ENCODE data around the gene PCNX1. TPM values are rescaled to one million over a fixed set of nuclear protein-coding genes. Genes with fewer than 3 reads are reported as not detected.

The PCNX1 gene
- total and polyA plus RNA-seq, 2 donors = 16.0 to 127 TPM

DNA sequence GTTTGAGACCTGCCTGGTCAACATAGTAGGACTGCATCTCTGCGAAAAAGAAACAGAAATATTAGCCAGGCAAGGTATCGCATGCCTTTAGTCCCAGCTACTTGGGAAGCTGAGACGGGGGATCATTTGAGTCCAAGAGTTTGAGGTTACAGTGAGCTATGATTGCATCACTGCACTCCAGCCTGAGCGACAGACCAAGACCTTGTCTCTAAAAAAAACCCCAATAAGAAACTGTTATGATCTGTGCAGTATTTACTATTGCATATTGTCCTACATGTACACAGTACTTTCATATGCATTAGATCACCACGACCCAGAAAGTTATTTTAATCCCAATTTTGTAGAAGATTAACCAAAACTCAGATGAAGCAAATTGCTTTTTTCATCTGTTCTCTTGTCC lies 187.5 kb downstream of the PCNX1 start:
- no peak for DNase-seq (ENCODE audit: extremely low spot score)
- Histone ChIP-seq H3K4me3 (ENCODE audit: low read depth, low read length) (no peak overlapping the region), H3K36me3 (ENCODE audit: insufficient read depth) (peaks cover 2% of the 10 kb centered on the region), H3K4me1 (ENCODE audit: insufficient read depth) (no peaks in the 10 kb centered on the region), H3K27ac (ENCODE audit: low read depth) (no peak overlapping the region)
- WGBS = 94% methylated on average over 5 of the region's 5 CpGs

GRCh38 chr14:71096947-71097346 lies 189.7 kb downstream of the PCNX1 start:
- no peak for DNase-seq (ENCODE audit: extremely low spot score)
- Histone ChIP-seq H3K36me3 (ENCODE audit: insufficient read depth) (no peaks in the 10 kb centered on the region), H3K4me1 (ENCODE audit: insufficient read depth) (no peaks in the 10 kb centered on the region), H3K27ac (ENCODE audit: low read depth) (no peak overlapping the region), H3K4me3 (ENCODE audit: low read depth, low read length) (no peak overlapping the region)
- WGBS = 99% methylated on average over 5 of the region's 5 CpGs

GRCh38 chr14:71103662-71104484 lies 196.6 kb downstream of the PCNX1 start:
- H3K4me1 ChIP-seq (ENCODE audit: insufficient read depth) = no peaks in the 10 kb centered on the region
- no peak overlapping the region for H3K27ac ChIP-seq (ENCODE audit: low read depth)
- no peak overlapping the region for H3K4me3 ChIP-seq (ENCODE audit: low read depth, low read length)
- DNase-seq (ENCODE audit: extremely low spot score) = peak; percentile 6
- 69% methylated on average over 3 of the region's 3 CpGs for WGBS
- peaks cover 10% of the 10 kb centered on the region for H3K36me3 ChIP-seq (ENCODE audit: insufficient read depth)

GRCh38 chr14:71105177-71105576 lies 197.9 kb downstream of the PCNX1 start:
- Histone ChIP-seq H3K27ac (ENCODE audit: low read depth) (no peak overlapping the region), H3K36me3 (ENCODE audit: insufficient read depth) (peaks cover 13% of the 10 kb centered on the region), H3K4me1 (ENCODE audit: insufficient read depth) (no peaks in the 10 kb centered on the region), H3K4me3 (ENCODE audit: low read depth, low read length) (no peak overlapping the region)
- 72% methylated on average over 2 of the region's 2 CpGs for WGBS
- no peak for DNase-seq (ENCODE audit: extremely low spot score)

DNA sequence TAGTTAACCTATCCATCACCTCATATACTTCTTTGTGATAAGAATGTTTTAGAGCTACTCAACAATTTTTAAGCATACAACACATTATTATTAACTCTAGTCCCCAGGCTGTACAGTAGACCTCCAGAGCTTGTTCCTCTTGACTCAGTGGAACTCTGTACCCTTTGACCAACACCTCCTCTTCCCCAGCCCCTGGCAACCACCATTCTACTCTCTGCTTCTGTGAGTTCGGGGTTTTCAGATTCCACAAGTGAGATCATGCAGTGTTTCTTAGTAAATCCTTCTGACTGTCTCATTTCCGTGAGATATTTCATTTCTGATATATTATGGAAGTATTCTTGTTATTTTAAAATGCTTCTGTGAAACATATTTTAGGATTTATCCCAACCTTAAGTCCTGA lies 200.7 kb downstream of the PCNX1 start:
- H3K4me3 ChIP-seq (ENCODE audit: low read depth, low read length) = no peak overlapping the region
- H3K4me1 ChIP-seq (ENCODE audit: insufficient read depth) = no peaks in the 10 kb centered on the region
- no peak overlapping the region for H3K27ac ChIP-seq (ENCODE audit: low read depth)
- no peak for DNase-seq (ENCODE audit: extremely low spot score)
- 96% methylated on average over 2 of the region's 2 CpGs for WGBS
- peaks cover 10% of the 10 kb centered on the region for H3K36me3 ChIP-seq (ENCODE audit: insufficient read depth)

GRCh38 chr14:71108398-71109119 lies 201.3 kb downstream of the PCNX1 start:
- peaks cover 7% of the 10 kb centered on the region for H3K36me3 ChIP-seq (ENCODE audit: insufficient read depth)
- no peak for DNase-seq (ENCODE audit: extremely low spot score)
- 90% methylated on average over 16 of the region's 16 CpGs for WGBS

DNA sequence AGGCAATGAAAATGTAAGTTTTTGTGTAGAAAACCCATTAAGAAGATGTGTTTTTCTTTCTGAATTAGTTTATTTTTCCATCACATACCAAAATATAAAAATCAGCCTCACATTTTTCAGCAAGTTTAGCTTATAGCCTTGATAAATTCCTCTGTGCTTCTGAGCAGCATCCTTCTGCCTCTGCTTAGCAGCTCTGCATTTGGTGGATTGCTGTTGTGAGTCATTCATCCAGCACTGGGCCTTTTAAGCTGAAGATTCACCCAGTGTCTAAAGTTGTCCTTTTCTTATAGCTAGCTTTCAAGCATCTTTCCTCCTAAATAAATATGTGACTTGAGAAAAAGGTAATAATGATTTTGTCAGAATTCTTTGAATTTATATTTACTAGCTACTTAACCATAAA lies 206.1 kb downstream of the PCNX1 start:
- no peak for DNase-seq (ENCODE audit: extremely low spot score)
- Histone ChIP-seq H3K4me3 (ENCODE audit: low read depth, low read length) (no peak overlapping the region), H3K36me3 (ENCODE audit: insufficient read depth) (peaks cover 3% of the 10 kb centered on the region), H3K27ac (ENCODE audit: low read depth) (no peak overlapping the region), H3K4me1 (ENCODE audit: insufficient read depth) (peaks cover 2% of the 10 kb centered on the region)

More at GRCh38 chr14:71108398-71109119, 201.3 kb downstream of the PCNX1 start:
- H3K27ac ChIP-seq (ENCODE audit: low read depth) = no peak overlapping the region
- H3K4me3 ChIP-seq (ENCODE audit: low read depth, low read length) = no peak overlapping the region
- no peaks in the 10 kb centered on the region for H3K4me1 ChIP-seq (ENCODE audit: insufficient read depth)

DNA sequence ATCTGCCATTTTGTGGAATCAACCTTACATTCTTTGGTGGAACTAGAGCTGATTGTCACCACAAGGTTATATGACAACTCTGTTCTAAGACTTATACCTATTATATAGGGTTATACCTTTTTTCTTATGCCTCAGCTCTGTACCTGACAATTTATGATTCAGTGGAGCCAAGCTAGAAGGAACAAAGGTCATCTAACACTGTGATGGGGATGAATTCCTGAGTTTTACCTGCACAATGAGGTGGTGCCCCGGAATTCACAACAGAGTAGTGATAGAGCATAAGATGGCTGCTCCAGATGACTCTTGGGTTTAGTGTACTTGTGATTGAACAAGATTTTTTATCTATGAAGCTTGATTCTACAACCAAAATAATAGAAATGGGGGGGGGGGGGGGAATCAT lies 207.3 kb downstream of the PCNX1 start:
- WGBS = 99% methylated on average over 1 of the region's 1 CpG
- no peak overlapping the region for H3K27ac ChIP-seq (ENCODE audit: low read depth)
- peaks cover 2% of the 10 kb centered on the region for H3K4me1 ChIP-seq (ENCODE audit: insufficient read depth)
- no peak for DNase-seq (ENCODE audit: extremely low spot score)
- no peak overlapping the region for H3K4me3 ChIP-seq (ENCODE audit: low read depth, low read length)
- peaks cover 1% of the 10 kb centered on the region for H3K36me3 ChIP-seq (ENCODE audit: insufficient read depth)

DNA sequence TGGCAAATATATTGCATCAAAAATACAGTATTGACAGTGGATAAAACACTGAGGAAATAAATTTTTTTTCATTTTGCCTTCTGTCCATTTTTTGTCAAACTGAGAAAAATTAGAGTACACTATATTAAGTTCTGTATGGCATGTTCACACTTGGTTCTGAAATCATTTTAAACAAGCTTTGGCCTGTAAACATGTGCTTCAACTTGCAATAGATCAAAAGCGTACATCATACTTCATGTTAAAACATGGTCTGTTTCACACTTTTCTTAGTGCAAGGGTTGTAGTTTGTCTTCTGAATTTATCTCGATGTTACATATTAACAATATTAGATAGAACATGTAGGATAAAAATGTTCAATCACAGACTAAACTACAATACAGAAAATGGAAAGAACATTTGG lies 208.0 kb downstream of the PCNX1 start:
- DNase-seq (ENCODE audit: extremely low spot score) = no peak
- H3K4me3 ChIP-seq (ENCODE audit: low read depth, low read length) = no peak overlapping the region
- H3K36me3 ChIP-seq (ENCODE audit: insufficient read depth) = no peaks in the 10 kb centered on the region
- H3K4me1 ChIP-seq (ENCODE audit: insufficient read depth) = peaks cover 2% of the 10 kb centered on the region
- H3K27ac ChIP-seq (ENCODE audit: low read depth) = no peak overlapping the region
- WGBS = 79% methylated on average over 2 of the region's 2 CpGs

DNA sequence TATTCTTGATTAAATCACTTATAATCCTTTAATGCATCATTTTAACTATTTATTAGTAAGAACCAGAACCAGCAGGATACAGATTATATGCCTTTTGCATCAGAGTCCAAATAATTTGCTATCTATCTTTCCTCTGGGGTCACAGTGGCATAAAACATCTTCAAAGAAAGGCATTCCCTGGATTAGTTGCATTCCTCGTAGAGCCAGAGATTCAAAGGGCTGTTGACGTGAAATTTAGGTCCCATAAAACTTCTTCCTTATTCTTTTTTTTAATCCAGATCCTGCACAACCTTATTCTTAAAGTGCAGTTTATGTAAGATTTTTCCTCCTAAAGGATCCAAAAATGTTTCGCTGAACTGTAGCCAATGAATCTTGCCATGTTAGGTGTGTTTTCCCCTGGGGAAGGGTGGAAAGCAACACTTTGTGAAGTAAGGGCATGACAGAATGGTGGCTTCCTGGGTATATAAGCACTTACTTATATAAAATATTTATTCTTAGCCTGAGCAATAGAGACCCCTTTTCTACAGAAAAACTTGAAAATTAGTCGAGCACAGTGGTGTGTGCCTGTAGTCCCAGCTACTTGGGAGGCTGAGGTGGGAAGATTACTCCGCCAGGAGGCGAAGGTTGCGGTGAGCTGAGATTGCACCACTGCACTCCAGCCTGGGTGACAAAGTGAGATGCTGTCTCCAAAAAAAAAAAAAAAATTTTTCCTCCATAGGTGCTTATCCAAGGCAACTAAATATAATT lies 208.7 kb downstream of the PCNX1 start:
- Histone ChIP-seq H3K4me1 (ENCODE audit: insufficient read depth) (peaks cover 2% of the 10 kb centered on the region), H3K4me3 (ENCODE audit: low read depth, low read length) (no peak overlapping the region), H3K36me3 (ENCODE audit: insufficient read depth) (no peaks in the 10 kb centered on the region), H3K27ac (ENCODE audit: low read depth) (no peak overlapping the region)
- no peak for DNase-seq (ENCODE audit: extremely low spot score)
- WGBS = 79% methylated on average over 7 of the region's 7 CpGs

DNA sequence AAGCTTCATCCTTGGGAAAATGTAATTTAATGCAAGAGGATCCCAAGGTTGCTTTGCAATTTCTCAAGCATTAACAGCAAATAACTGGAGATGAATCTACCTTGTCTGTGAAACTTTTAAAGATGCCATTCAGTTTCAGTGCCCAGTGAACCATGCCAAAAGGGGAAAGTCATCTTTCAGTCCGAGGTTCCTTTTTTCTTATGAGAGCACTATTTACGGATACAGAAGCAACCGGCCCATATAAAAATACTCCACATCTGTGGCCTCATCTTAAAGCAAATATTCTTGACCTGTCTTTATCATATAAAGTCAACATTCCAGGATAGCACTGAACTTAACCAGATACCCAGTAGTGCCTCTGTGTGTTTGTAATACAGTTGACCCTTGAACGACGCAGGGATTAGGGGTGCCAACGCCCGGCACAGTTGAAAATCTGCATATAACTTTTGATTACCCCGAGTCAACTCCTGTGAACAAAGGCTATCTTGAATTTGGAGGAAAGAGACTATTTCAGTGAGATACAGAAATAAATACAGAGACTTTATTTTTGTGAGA lies 209.4 kb downstream of the PCNX1 start:
- peaks cover 2% of the 10 kb centered on the region for H3K4me1 ChIP-seq (ENCODE audit: insufficient read depth)
- no peaks in the 10 kb centered on the region for H3K36me3 ChIP-seq (ENCODE audit: insufficient read depth)
- no peak for DNase-seq (ENCODE audit: extremely low spot score)
- 39% methylated on average over 8 of the region's 8 CpGs for WGBS
- no peak overlapping the region for H3K4me3 ChIP-seq (ENCODE audit: low read depth, low read length)
- H3K27ac ChIP-seq (ENCODE audit: low read depth) = no peak overlapping the region

DNA sequence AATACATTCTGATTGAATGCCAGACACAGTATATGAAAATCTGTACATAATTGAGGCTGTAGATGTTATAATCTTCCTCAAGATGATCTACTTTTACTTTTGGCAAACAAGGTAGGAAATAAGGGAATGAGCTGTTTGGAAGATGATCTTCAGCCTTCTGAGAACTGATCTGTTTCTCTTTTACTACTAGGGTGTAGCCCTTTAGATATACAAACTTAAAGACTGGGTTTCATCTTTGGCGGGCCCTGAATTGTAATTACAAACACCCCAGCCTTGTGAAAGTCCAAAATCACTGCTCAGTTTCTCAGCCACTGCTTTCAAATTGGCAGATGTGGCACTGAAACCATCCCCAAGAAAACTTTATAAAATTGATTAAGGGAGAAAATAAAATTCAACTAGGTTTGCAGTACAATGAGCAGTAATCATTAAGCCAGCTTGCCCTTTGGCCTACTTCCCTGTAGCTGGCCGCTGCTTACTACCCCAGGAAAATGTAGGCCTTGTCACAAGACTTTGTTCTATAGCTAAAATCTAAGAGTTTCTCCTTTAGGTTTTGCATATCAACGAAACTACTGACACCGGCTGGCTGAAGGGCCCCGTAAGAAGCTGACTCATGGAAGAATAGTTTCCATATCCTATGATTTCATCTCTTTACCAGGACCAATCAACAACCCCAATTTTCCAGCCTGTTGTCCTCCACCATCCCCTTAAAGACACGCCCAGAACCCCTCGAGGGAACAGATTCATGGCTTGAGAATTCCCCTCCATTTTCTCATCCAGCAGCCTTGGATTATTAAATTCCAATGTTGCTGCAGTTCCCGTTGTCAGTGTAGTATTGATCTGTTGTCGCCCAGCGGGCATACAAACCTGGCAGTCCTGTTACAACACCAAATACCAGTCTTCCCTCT lies 210.8 kb downstream of the PCNX1 start:
- Histone ChIP-seq H3K36me3 (ENCODE audit: insufficient read depth) (no peaks in the 10 kb centered on the region), H3K27ac (ENCODE audit: low read depth) (no peak overlapping the region), H3K4me3 (ENCODE audit: low read depth, low read length) (no peak overlapping the region), H3K4me1 (ENCODE audit: insufficient read depth) (peaks cover 2% of the 10 kb centered on the region)
- 78% methylated on average over 10 of the region's 10 CpGs for WGBS
- no peak for DNase-seq (ENCODE audit: extremely low spot score)

GRCh38 chr14:71119075-71119474 lies 211.8 kb downstream of the PCNX1 start:
- no peak overlapping the region for H3K4me3 ChIP-seq (ENCODE audit: low read depth, low read length)
- no peak overlapping the region for H3K27ac ChIP-seq (ENCODE audit: low read depth)
- no peaks in the 10 kb centered on the region for H3K36me3 ChIP-seq (ENCODE audit: insufficient read depth)
- H3K4me1 ChIP-seq (ENCODE audit: insufficient read depth) = peaks cover 2% of the 10 kb centered on the region
- DNase-seq (ENCODE audit: extremely low spot score) = no peak
- 95% methylated on average over 1 of the region's 1 CpG for WGBS

Data from urinary bladder (tissue), 4 donors.